AG04450 (cell line): ENCODE measurements around the gene ARL2. TPM values are rescaled to one million over a fixed set of nuclear protein-coding genes. Genes with fewer than 3 reads are reported as not detected.

ENCODE experiments used
- CTCF ChIA-PET: fragments of 300-600, 350-600 bp; formaldehyde crosslinking; extraction: SDS; loops from one replicate; lab custom pipeline; 2022; ENCODE audit warnings: antibody characterized with exemption, inconsistent platforms; lab: Charles Lee
- POLR2A ChIA-PET: fragments of 350-600 bp; formaldehyde crosslinking; extraction: SDS; loops from one replicate; lab custom pipeline; 2021; ENCODE audit warnings: antibody characterized with exemption, inconsistent platforms; lab: Yijun Ruan, JAX
- DNase-seq: peaks from one replicate; pipeline ENCODE4 v3.0.0-alpha.2; 2011; ENCODE audit warnings: low read depth, low spot score
- H3K27ac ChIP-seq: one replicate; pipeline ENCODE4 v1.5.1; 2012; ENCODE audit warnings: low read depth, low read length, control low read depth
- H3K27me3 ChIP-seq: one replicate; pipeline ENCODE4 v1.6.0; 2012; ENCODE audit warnings: low read length; ENCODE audit not compliant: control insufficient read depth, insufficient read depth
- H3K4me3 ChIP-seq: 2 replicates; pipeline ENCODE4 v1.5.1; 2011; ENCODE audit warnings: mild to moderate bottlenecking, low read depth, low read length, control low read depth
- H3K9me3 ChIP-seq: 2 replicates; pipeline ENCODE4 v1.5.1; 2012; ENCODE audit warnings: low read length; ENCODE audit not compliant: control insufficient read depth, insufficient read depth
- polyA minus RNA-seq: library from RNA; depleted of rRNA, polyadenylated mRNA; stranded (reverse); fragments of >200 nt; gene quantifications from 2 replicates; pipeline ENCODE4 v1.2.3, GENCODE V29; 2011; rRNA and poly(A)+ RNA removed
- polyA plus RNA-seq: library from polyadenylated mRNA; depleted of rRNA; stranded (reverse); fragments of >200 nt; gene quantifications from 2 replicates; pipeline ENCODE4 v1.2.3, GENCODE V29; 2011; rRNA removed
- TF ChIP-seq, protein P1 (sequence below): IDR thresholded peaks from 2 replicates; pipeline ENCODE4 v1.5.1; 2011; ENCODE audit warnings: low read depth, low read length, control low read depth, inconsistent platforms

ARL2 gene
- polyA plus RNA-seq, result 60.7 and 76.5 TPM in 2 replicates
- polyA minus RNA-seq, result 23.3 and 24.2 TPM in 2 replicates

DNA sequence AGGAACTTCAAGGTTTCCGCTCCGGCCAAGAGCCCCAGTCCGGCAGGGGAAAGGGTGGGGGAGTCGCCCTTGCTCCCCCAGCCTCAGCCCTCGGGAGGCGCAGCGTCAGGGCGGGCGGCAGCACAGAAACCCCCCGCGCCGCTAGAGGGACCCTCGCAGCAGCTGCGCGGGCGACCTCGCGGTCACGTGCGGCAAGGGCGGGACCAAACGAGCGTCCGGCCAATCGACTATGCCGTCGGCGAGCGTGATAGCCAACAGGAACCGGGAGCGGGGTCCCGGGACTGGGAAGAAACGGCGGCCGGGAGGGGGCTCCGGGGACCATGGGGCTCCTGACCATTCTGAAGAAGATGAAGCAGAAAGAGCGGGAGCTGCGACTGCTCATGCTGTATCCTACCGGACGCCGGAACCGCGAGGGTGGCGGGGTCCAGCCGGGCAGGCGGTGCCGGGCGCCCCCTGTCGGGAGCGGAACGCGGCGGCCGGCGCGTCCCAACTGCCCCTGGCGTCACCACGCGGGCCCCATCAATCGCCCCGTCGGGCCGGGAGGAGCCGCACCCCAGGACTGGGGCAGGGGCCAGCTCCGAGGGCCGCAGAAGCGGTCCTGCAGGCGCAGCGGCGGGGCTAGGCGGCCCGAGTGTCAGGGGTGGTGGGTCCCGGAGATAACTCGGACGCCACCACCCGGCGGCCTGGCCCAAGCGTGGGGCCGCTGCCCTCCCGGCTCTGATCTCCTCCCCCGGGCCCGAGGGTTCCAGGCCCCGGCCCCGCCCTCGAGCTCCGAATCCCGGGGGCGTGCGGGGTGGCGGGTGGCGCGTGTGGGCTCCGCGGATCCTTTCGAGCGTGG lies at the start of gene ARL2:
ARL2 (plus strand) TSS at position 273 of the 838 bp plus-strand sequence; CDS start at position 321, 48 bp downstream.
- H3K27ac ChIP-seq, result peak within 1 kb of the TSS; percentile 99
- peak; percentile 70 for DNase-seq
- POLR2A ChIA-PET, result interaction anchor here (0.6 to 1.1 kb wide), 6 partner anchors 27 to 380 kb away, joined by 3 to 4 read pairs (median 3); partner anchors contain the start of genes PPP2R5B and SAC3D1

DNA sequence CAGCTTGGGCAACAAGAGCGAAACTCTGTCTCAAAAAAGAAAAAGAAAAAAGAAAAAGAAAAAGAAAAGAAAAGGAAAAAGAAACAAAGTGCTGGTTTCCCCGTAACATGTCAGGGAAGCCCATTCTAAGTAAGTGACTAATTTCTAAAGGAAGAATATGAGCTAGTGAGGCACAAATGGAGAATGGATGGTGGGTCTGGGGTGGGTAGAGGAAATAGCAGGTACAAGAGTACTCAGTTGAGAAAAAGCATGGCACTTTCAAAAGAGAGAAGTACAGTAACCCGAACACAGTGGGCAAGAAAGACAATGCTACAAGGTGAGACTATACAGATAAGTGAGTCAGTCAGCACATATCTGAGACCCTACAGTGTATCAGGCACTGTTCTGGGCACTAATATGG lies 46.6 kb upstream of the ARL2 start:
- no peak for DNase-seq
- CTCF ChIA-PET, result no interaction called here
- POLR2A ChIA-PET, result no interaction called here
- Histone ChIP-seq H3K4me3 (no peak overlapping the region), H3K27ac (no peak overlapping the region), H3K9me3 (peaks cover 8% of the 10 kb centered on the region; the same call in 1 of the 2 replicates), H3K27me3 (peaks cover 3% of the 10 kb centered on the region)
- TF ChIP-seq, protein P1, sequence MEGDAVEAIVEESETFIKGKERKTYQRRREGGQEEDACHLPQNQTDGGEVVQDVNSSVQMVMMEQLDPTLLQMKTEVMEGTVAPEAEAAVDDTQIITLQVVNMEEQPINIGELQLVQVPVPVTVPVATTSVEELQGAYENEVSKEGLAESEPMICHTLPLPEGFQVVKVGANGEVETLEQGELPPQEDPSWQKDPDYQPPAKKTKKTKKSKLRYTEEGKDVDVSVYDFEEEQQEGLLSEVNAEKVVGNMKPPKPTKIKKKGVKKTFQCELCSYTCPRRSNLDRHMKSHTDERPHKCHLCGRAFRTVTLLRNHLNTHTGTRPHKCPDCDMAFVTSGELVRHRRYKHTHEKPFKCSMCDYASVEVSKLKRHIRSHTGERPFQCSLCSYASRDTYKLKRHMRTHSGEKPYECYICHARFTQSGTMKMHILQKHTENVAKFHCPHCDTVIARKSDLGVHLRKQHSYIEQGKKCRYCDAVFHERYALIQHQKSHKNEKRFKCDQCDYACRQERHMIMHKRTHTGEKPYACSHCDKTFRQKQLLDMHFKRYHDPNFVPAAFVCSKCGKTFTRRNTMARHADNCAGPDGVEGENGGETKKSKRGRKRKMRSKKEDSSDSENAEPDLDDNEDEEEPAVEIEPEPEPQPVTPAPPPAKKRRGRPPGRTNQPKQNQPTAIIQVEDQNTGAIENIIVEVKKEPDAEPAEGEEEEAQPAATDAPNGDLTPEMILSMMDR, result no peak

More for the DNA sequence above, at the start of gene ARL2:
- Histone ChIP-seq H3K4me3 (peak within 1 kb of the TSS; percentile 86), H3K27me3 (no peaks in the 10 kb centered on the region), H3K9me3 (no peaks in the 10 kb centered on the region; the same call in 1 of the 2 replicates)
- TF ChIP-seq, protein P1, result peak; percentile 52
- CTCF ChIA-PET, result interaction anchor here (0.5 to 3.3 kb wide), 23 partner anchors 11 to 226 kb away, joined by 3 to 23 read pairs (median 4); partner anchors contain the start of genes BATF2, CDC42BPG, SAC3D1 and SNX15

DNA sequence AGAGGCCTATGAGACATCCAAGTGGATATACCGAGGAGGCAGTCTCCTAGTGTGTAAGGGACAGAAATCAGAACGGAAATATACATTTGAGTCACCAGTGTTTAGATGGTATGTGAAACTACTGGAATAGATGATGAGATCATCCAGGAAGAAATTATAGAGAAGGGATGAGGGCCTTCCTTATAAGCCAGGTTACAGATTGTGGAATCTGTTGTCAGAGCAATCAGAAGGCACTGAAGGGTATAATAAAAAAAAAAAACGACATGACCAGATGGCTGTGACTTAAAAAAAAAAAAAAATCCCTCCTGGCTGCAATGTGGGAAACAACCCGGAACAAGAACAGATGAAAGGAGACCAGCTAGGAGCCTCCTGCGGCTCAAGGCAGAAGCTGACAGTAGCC lies 44.8 kb upstream of the ARL2 start:
- ChIA-PET POLR2A (no interaction called here), CTCF (no interaction called here)

DNA sequence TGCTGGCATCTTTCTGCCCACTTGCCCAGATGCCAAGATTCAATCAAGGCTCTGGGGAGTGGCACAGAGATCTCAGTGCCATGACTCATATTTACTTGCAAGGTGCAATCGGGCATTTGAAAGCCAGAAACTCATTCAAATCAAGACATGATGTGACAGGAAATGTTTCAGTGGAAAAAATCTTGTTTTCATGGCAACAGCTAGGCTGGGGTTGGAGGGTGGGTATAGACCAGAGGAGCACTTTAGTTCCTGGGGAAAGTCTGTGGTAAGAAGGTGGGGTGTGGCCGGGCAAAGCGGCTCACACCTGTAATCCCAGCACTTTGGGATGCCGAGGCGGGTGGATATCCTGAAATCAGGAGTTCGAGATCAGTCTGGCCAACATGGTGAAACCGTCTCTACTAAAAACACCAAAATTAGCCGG lies 43.2 kb upstream of the ARL2 start:
- TF ChIP-seq, protein P1, result no peak
- no peak for DNase-seq
- H3K4me3 ChIP-seq, result no peak overlapping the region
- ChIA-PET POLR2A (no interaction called here), CTCF (no interaction called here)
- H3K27ac ChIP-seq, result no peak overlapping the region
- H3K9me3 ChIP-seq, result peaks cover 8% of the 10 kb centered on the region; the same call in 1 of the 2 replicates
- no peaks in the 10 kb centered on the region for H3K27me3 ChIP-seq

More for the DNA sequence above, 44.8 kb upstream of the ARL2 start:
- TF ChIP-seq, protein P1, result no peak
- no peak overlapping the region for H3K27ac ChIP-seq
- no peaks in the 10 kb centered on the region for H3K27me3 ChIP-seq
- no peak overlapping the region for H3K4me3 ChIP-seq
- DNase-seq, result peak; percentile 7
- peaks cover 8% of the 10 kb centered on the region; the same call in 1 of the 2 replicates for H3K9me3 ChIP-seq
